ENCODE measurements around the gene FAM240A. TPM values are rescaled to one million over a fixed set of nuclear protein-coding genes. Genes with fewer than 3 reads are reported as not detected.

FAM240A gene
- total RNA-seq, 2 experiments from 2014 or later: not detected

- no peaks in the 10 kb centered on the region for H3K36me3 ChIP-seq (ENCODE audit: insufficient read depth, low read length)
- H3K27ac Mint-ChIP-seq: no peak overlapping the region
- ChIA-PET POLR2A (no interaction called here), CTCF (no interaction called here)
- peaks cover 19% of the 10 kb centered on the region for H3K27me3 Mint-ChIP-seq
- H3K4me3 ChIP-seq (ENCODE audit: low read length): no peak overlapping the region
- ATAC-seq (ENCODE audit: poor library complexity) (no peak), DNase-seq (no peak)
- peaks cover 0 to 7% of the 10 kb centered on the region in 2 experiments for H3K9me3 ChIP-seq (ENCODE audit: control insufficient read depth in 1 of 2, insufficient read depth in 1 of 2, low read length in 2 of 2)
- peaks cover 4 to 6% of the 10 kb centered on the region in 2 experiments for H3K27me3 ChIP-seq (ENCODE audit: control insufficient read depth in 1 of 2, insufficient read depth in 2 of 2, low read length in 2 of 2)
- H3K4me3 Mint-ChIP-seq: no peak overlapping the region
- H3K4me1 ChIP-seq (ENCODE audit: insufficient read depth, low read length): no peaks in the 10 kb centered on the region
- no peaks in the 10 kb centered on the region for H3K4me1 Mint-ChIP-seq (ENCODE audit: low read depth)
- no peak for TF ChIP-seq CTCF (IDR thresholded peaks at IDR 0.05)
- intact Hi-C loops (cut with DNase I, micrococcal nuclease): no loop called here
- no peaks in the 10 kb centered on the region for H3K36me3 Mint-ChIP-seq (ENCODE audit: low read depth)
- H3K9me3 Mint-ChIP-seq: peaks cover 10% of the 10 kb centered on the region
- H3K27ac ChIP-seq (ENCODE audit: low read depth in 1 of 2, low read length in 2 of 2): no peak overlapping the region
Observed at GRCh38 chr3:46649436-46649835, 37.1 kb downstream of the FAM240A start.

- H3K4me1 ChIP-seq (ENCODE audit: insufficient read depth, low read length): no peaks in the 10 kb centered on the region
- H3K36me3 Mint-ChIP-seq (ENCODE audit: low read depth): no peaks in the 10 kb centered on the region
- no peak for TF ChIP-seq CTCF (IDR thresholded peaks at IDR 0.05)
- peaks cover 0 to 7% of the 10 kb centered on the region in 2 experiments for H3K9me3 ChIP-seq (ENCODE audit: control insufficient read depth in 1 of 2, insufficient read depth in 1 of 2, low read length in 2 of 2)
- no peak overlapping the region for H3K27ac ChIP-seq (ENCODE audit: low read depth in 1 of 2, low read length in 2 of 2)
- POLR2A ChIA-PET: no interaction called here
- no peak overlapping the region for H3K4me3 ChIP-seq (ENCODE audit: low read length)
- no peaks in the 10 kb centered on the region for H3K36me3 ChIP-seq (ENCODE audit: insufficient read depth, low read length)
- CTCF ChIA-PET: interaction anchor here (1.0 kb wide), 1 partner anchor 57 kb away, joined by 3 read pairs; no protein-coding TSS in a partner anchor
- H3K27me3 Mint-ChIP-seq: peaks cover 19% of the 10 kb centered on the region
- H3K27ac Mint-ChIP-seq: no peak overlapping the region
- DNase-seq (no peak), ATAC-seq (ENCODE audit: poor library complexity) (no peak)
- peaks cover 2 to 4% of the 10 kb centered on the region in 2 experiments for H3K27me3 ChIP-seq (ENCODE audit: control insufficient read depth in 1 of 2, insufficient read depth in 2 of 2, low read length in 2 of 2)
- intact Hi-C loops (cut with DNase I, micrococcal nuclease): no loop called here
- H3K9me3 Mint-ChIP-seq: peaks cover 10% of the 10 kb centered on the region
- no peak overlapping the region for H3K4me3 Mint-ChIP-seq
- H3K4me1 Mint-ChIP-seq (ENCODE audit: low read depth): no peaks in the 10 kb centered on the region
Observed at GRCh38 chr3:46651084-46651483, 38.8 kb downstream of the FAM240A start.

DNA sequence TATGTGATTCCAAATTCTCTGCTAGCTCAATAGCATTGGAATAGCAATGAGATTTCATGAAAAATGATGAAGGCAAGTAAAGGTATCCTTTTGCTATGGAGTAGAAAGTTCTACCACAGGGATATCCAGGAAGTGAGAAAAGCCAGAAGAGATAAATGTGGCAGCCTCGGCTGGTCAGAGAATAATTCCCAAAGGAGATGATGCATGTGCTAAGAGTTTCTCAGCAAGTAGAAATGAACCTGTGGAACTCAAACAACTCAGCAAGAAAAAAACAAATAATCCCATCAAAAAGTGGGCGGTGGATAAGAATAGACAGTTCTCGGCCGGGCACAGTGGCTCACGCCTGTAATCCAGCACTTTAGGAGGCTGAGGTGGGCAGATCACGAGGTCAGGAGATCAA is 42.9 kb downstream of the FAM240A start:
- TF ChIP-seq CTCF (IDR thresholded peaks at IDR 0.05): no peak
- no peak overlapping the region for H3K4me3 ChIP-seq (ENCODE audit: low read length)
- H3K4me1 ChIP-seq (ENCODE audit: insufficient read depth, low read length): no peaks in the 10 kb centered on the region
- no peaks in the 10 kb centered on the region for H3K4me1 Mint-ChIP-seq (ENCODE audit: low read depth)
- intact Hi-C loops (cut with DNase I, micrococcal nuclease): no loop called here
- POLR2A ChIA-PET: no interaction called here
- H3K36me3 Mint-ChIP-seq (ENCODE audit: low read depth): no peaks in the 10 kb centered on the region
- no peaks in the 10 kb centered on the region for H3K27me3 ChIP-seq (ENCODE audit: control insufficient read depth in 1 of 2, insufficient read depth in 2 of 2, low read length in 2 of 2)
- no peak for ATAC-seq (ENCODE audit: poor library complexity)
- no peak overlapping the region for H3K4me3 Mint-ChIP-seq
- no peaks in the 10 kb centered on the region for H3K36me3 ChIP-seq (ENCODE audit: insufficient read depth, low read length)
- H3K9me3 Mint-ChIP-seq: peaks cover 10% of the 10 kb centered on the region
- H3K27ac Mint-ChIP-seq: no peak overlapping the region
- H3K27ac ChIP-seq (ENCODE audit: low read depth in 1 of 2, low read length in 2 of 2): no peak overlapping the region
- no peak for DNase-seq
- H3K27me3 Mint-ChIP-seq: peaks cover 16% of the 10 kb centered on the region
- peaks cover 0 to 7% of the 10 kb centered on the region in 2 experiments for H3K9me3 ChIP-seq (ENCODE audit: control insufficient read depth in 1 of 2, insufficient read depth in 1 of 2, low read length in 2 of 2)
- CTCF ChIA-PET: interaction anchor here (0.8 kb wide), 1 partner anchor 25 kb away, joined by 3 read pairs; no protein-coding TSS in a partner anchor
